HG03159 (cell line): ENCODE results near the gene SLC22A14.
"Not testable (repeated sequence)": the region's sequence is repeated elsewhere in the genome, so short reads cannot be mapped to it uniquely, and the experiment has no call there.

Experiments used
- ATAC-seq: cut with Tn5 transposase; IDR thresholded peaks from one replicate; pipeline ENCODE4 v1.9.1; 2021; ENCODE audit warnings: mild to moderate bottlenecking, moderate library complexity; ENCODE audit not compliant: unreplicated experiment

Gene SLC22A14

GRCh38 chr3:38268522-38268921 is 13.6 kb upstream of the SLC22A14 start:
- no peak for ATAC-seq

- no peak for ATAC-seq
These were observed 11.5 kb upstream of the SLC22A14 start for GRCh38 chr3:38270606-38271005.

GRCh38 chr3:38271553-38271952 is 10.5 kb upstream of the SLC22A14 start:
- no peak for ATAC-seq

- no peak for ATAC-seq
These were observed 7.0 kb upstream of the SLC22A14 start for GRCh38 chr3:38274864-38275649.

GRCh38 chr3:38275658-38276057 is 6.4 kb upstream of the SLC22A14 start:
- no peak for ATAC-seq

- no peak for ATAC-seq
These were observed 5.8 kb upstream of the SLC22A14 start for GRCh38 chr3:38276081-38276916.

- ATAC-seq: no peak
These were observed 5.0 kb upstream of the SLC22A14 start for GRCh38 chr3:38276917-38277630.

GRCh38 chr3:38278841-38279240 is 3.3 kb upstream of the SLC22A14 start:
- ATAC-seq: no peak

- ATAC-seq: no peak
These were observed 2.0 kb downstream of the SLC22A14 start for GRCh38 chr3:38283810-38284755.

GRCh38 chr3:38284756-38285150 is 2.7 kb downstream of the SLC22A14 start:
- no peak for ATAC-seq

- ATAC-seq: not testable (repeated sequence)
These were observed 7.5 kb downstream of the SLC22A14 start for GRCh38 chr3:38289286-38290217.

- ATAC-seq: not testable (repeated sequence)
These were observed 15.0 kb downstream of the SLC22A14 start for GRCh38 chr3:38297053-38297452.

GRCh38 chr3:38297537-38297936 is 15.4 kb downstream of the SLC22A14 start:
- ATAC-seq: no peak

GRCh38 chr3:38297947-38298711 is 16.0 kb downstream of the SLC22A14 start:
- no peak for ATAC-seq

- ATAC-seq: no peak
These were observed 24.8 kb downstream of the SLC22A14 start for GRCh38 chr3:38306941-38307340.

GRCh38 chr3:38307599-38307998 is 25.5 kb downstream of the SLC22A14 start:
- ATAC-seq: no peak

- ATAC-seq: no peak
These were observed 26.4 kb downstream of the SLC22A14 start for GRCh38 chr3:38308456-38308855.

GRCh38 chr3:38311476-38311875 is 29.4 kb downstream of the SLC22A14 start:
- ATAC-seq: no peak
